HG02588 (cell line): ENCODE data around the gene THOP1.
"Not testable (repeated sequence)": the region's sequence is repeated elsewhere in the genome, so short reads cannot be mapped to it uniquely, and the experiment has no call there.

Source experiments
- ATAC-seq: cut with Tn5 transposase; IDR thresholded peaks from one replicate; pipeline ENCODE4 v1.9.1; 2021; ENCODE audit warnings: mild to moderate bottlenecking, moderate library complexity; ENCODE audit not compliant: unreplicated experiment

The THOP1 gene

GRCh38 chr19:2815191-2815614 lies 29.9 kb downstream of the THOP1 start:
- no peak for ATAC-seq

- no peak for ATAC-seq
Measured at GRCh38 chr19:2815923-2816322, 30.6 kb downstream of the THOP1 start.

- no peak for ATAC-seq
Measured at GRCh38 chr19:2816641-2817040, 31.3 kb downstream of the THOP1 start.

GRCh38 chr19:2817237-2817829 lies 32.0 kb downstream of the THOP1 start:
- ATAC-seq, result not testable (repeated sequence)

- peak; percentile 82 for ATAC-seq
Measured at GRCh38 chr19:2819540-2820111, 34.3 kb downstream of the THOP1 start, which contains the start of gene ZNF554. TSS of gene ZNF554 (plus strand) at chr19:2819868. CDS start at chr19:2820072, 204 bp downstream.

- ATAC-seq, result peak; percentile 19
Measured at GRCh38 chr19:2820112-2820702, 34.9 kb downstream of the THOP1 start.

GRCh38 chr19:2822846-2823245 lies 37.5 kb downstream of the THOP1 start:
- ATAC-seq, result no peak

GRCh38 chr19:2823646-2824045 lies 38.3 kb downstream of the THOP1 start:
- ATAC-seq, result no peak

GRCh38 chr19:2824129-2824528 lies 38.8 kb downstream of the THOP1 start:
- no peak for ATAC-seq

- ATAC-seq, result no peak
Measured at GRCh38 chr19:2827022-2827421, 41.7 kb downstream of the THOP1 start.

- ATAC-seq, result no peak
Measured at GRCh38 chr19:2827840-2828489, 42.7 kb downstream of the THOP1 start.

GRCh38 chr19:2834294-2834871 lies 49.1 kb downstream of the THOP1 start:
- ATAC-seq, result no peak

- ATAC-seq, result no peak
Measured at GRCh38 chr19:2837430-2837829, 52.1 kb downstream of the THOP1 start.

GRCh38 chr19:2840794-2841791 lies 55.8 kb downstream of the THOP1 start, which contains the start of gene ZNF555:
TSS of gene ZNF555 (plus strand) at chr19:2841475. CDS start at chr19:2841573, 98 bp downstream.
- ATAC-seq, result peak; percentile 89

- no peak for ATAC-seq
Measured at GRCh38 chr19:2841855-2842574, 56.7 kb downstream of the THOP1 start.

GRCh38 chr19:2845107-2845506 lies 59.8 kb downstream of the THOP1 start:
- ATAC-seq, result no peak

- ATAC-seq, result no peak
Measured at GRCh38 chr19:2846180-2846894, 61.0 kb downstream of the THOP1 start.

GRCh38 chr19:2847507-2847906 lies 62.2 kb downstream of the THOP1 start:
- no peak for ATAC-seq

- no peak for ATAC-seq
Measured at GRCh38 chr19:2848616-2849015, 63.3 kb downstream of the THOP1 start.
